NK-92 treated with Interleukin-12 subunit alpha and Interleukin-12 subunit beta, amount 100 ng/mL, for 24 hours (cell line): Measurements from ENCODE around the gene MAF.

Source experiments
- DNase-seq: peaks from one replicate; lab custom pipeline; 2025; lab: John Stamatoyannopoulos, UW

MAF gene

GRCh38 chr16:79600638-79601091 is at the start of gene MAF:
Gene MAF (minus strand): TSS chr16:79600737. CDS start chr16:79599902, 835 bp downstream.
- peak; percentile 22 for DNase-seq

- DNase-seq: no peak
Observed at GRCh38 chr16:79648826-79649225, 48.3 kb upstream of the MAF start.

GRCh38 chr16:79647586-79647985 is 47.0 kb upstream of the MAF start:
- no peak for DNase-seq

- no peak for DNase-seq
Observed at GRCh38 chr16:79645701-79646100, 45.2 kb upstream of the MAF start.

GRCh38 chr16:79644971-79645667 is 44.6 kb upstream of the MAF start:
- no peak for DNase-seq

- DNase-seq: no peak
Observed at GRCh38 chr16:79642652-79643051, 42.1 kb upstream of the MAF start.

- no peak for DNase-seq
Observed at GRCh38 chr16:79640513-79641360, 40.2 kb upstream of the MAF start.

- DNase-seq: no peak
Observed at GRCh38 chr16:79639576-79640311, 39.2 kb upstream of the MAF start.

GRCh38 chr16:79638386-79638785 is 37.8 kb upstream of the MAF start:
- DNase-seq: no peak

GRCh38 chr16:79635488-79635887 is 35.0 kb upstream of the MAF start:
- no peak for DNase-seq

- no peak for DNase-seq
Observed at GRCh38 chr16:79634298-79634697, 33.8 kb upstream of the MAF start.

GRCh38 chr16:79632289-79632688 is 31.8 kb upstream of the MAF start:
- peak; percentile 49 for DNase-seq

GRCh38 chr16:79628988-79629387 is 28.5 kb upstream of the MAF start:
- DNase-seq: no peak

GRCh38 chr16:79628501-79628975 is 28.0 kb upstream of the MAF start:
- DNase-seq: peak; percentile 79

- no peak for DNase-seq
Observed at GRCh38 chr16:79627092-79627491, 26.6 kb upstream of the MAF start.

- DNase-seq: no peak
Observed at GRCh38 chr16:79625738-79626137, 25.2 kb upstream of the MAF start.

GRCh38 chr16:79623824-79624223 is 23.3 kb upstream of the MAF start:
- DNase-seq: no peak

- DNase-seq: no peak
Observed at GRCh38 chr16:79623062-79623461, 22.5 kb upstream of the MAF start.

GRCh38 chr16:79621027-79621426 is 20.5 kb upstream of the MAF start:
- no peak for DNase-seq

- DNase-seq: no peak
Observed at GRCh38 chr16:79618692-79619050, 18.1 kb upstream of the MAF start.

GRCh38 chr16:79618041-79618691 is 17.6 kb upstream of the MAF start:
- no peak for DNase-seq

GRCh38 chr16:79613009-79613408 is 12.5 kb upstream of the MAF start:
- no peak for DNase-seq
